Gastroesophageal sphincter (tissue), 4 donors: ENCODE measurements around the gene CLCNKA. TPM values are rescaled to one million over a fixed set of nuclear protein-coding genes. Genes with fewer than 3 reads are reported as not detected.
"Not testable (repeated sequence)": the region's sequence is repeated elsewhere in the genome, so short reads cannot be mapped to it uniquely, and the experiment has no call there.

Experiments
- ATAC-seq: fragments of 150-250 bp; one replicate; pipeline ENCODE4 v1.9.1; 2016; ENCODE audit warnings: mild to moderate bottlenecking, moderate library complexity
- H3K27ac ChIP-seq, 4 donors: fragments of 200-600 bp; sonication (generic) in 3 of 4; 1 replicate in 3 of 4; 2 replicates in 1 of 4; pipeline ENCODE4 v1.5.1; 2016 to 2019
- H3K27me3 ChIP-seq: fragments of 200-600 bp; sonication (generic); one replicate; pipeline ENCODE4 v1.5.1; 2019
- H3K36me3 ChIP-seq, 2 donors: fragments of 200-600 bp; sonication (generic); one replicate each; pipeline ENCODE4 v1.5.1; 2019; ENCODE audit warnings: control low read depth in 1 of 2
- H3K4me1 ChIP-seq, 3 donors: fragments of 200-600 bp; sonication (generic); 1 replicate in 2 of 3; 2 replicates in 1 of 3; pipeline ENCODE4 v1.5.1; 2016 to 2019; ENCODE audit warnings: control low read depth in 2 of 3
- H3K4me3 ChIP-seq, 2 donors: fragments of 200-600 bp; sonication (generic); one replicate each; pipeline ENCODE4 v1.5.1; 2019; ENCODE audit warnings: mild to moderate bottlenecking in 1 of 2, moderate library complexity in 1 of 2
- H3K9me3 ChIP-seq, 3 donors: fragments of 200-600 bp; sonication (generic); one replicate each; pipeline ENCODE4 v1.5.1; 2017 to 2019; ENCODE audit warnings: control low read depth in 2 of 3
- EP300 ChIP-seq: sonication (generic); formaldehyde crosslinking; IDR thresholded peaks from one replicate; pipeline ENCODE4 v1.6.1; 2017; ENCODE audit warnings: antibody characterized with exemption, mild to moderate bottlenecking
- POLR2A ChIP-seq, 2 donors: fragments of 450-650 bp; IDR thresholded peaks; one replicate each; pipeline ENCODE4 v1.6.1; 2017; ENCODE audit warnings: antibody characterized with exemption in 2 of 2, mild to moderate bottlenecking in 2 of 2, moderate library complexity in 1 of 2
- POLR2AphosphoS5 ChIP-seq: sonication (generic); formaldehyde crosslinking; IDR thresholded peaks from one replicate; pipeline ENCODE4 v1.6.1; 2017; ENCODE audit warnings: antibody characterized with exemption
- WGBS, 2 donors: methylation state at CpG; one replicate each; pipeline ENCODE4 v1.1.5; 2018; ENCODE audit warnings: low coverage in 1 of 2; 5-methylcytosine and 5-hydroxymethylcytosine counted together
- total RNA-seq, 4 donors: library from RNA; depleted of rRNA; stranded (reverse); fragments of >200 nt; gene quantifications; one replicate each; pipeline ENCODE4 v1.1.0, GENCODE V29; 2016
- TF ChIP-seq, protein P1 (sequence below), 4 experiments: fragments of 200-600 bp in 2 of 4; fragments of 450-650 bp in 2 of 4; sonication (generic) in 1 of 4; IDR thresholded peaks; one replicate each; pipeline ENCODE4 v1.5.1; 2017 to 2019; ENCODE audit warnings: antibody characterized with exemption in 4 of 4, mild to moderate bottlenecking in 2 of 4, moderate library complexity in 2 of 4

The CLCNKA gene
- total RNA-seq, 4 donors from 2014 or later, result 0.08 to 3.0 (median 0.20) TPM; not detected in 1

DNA sequence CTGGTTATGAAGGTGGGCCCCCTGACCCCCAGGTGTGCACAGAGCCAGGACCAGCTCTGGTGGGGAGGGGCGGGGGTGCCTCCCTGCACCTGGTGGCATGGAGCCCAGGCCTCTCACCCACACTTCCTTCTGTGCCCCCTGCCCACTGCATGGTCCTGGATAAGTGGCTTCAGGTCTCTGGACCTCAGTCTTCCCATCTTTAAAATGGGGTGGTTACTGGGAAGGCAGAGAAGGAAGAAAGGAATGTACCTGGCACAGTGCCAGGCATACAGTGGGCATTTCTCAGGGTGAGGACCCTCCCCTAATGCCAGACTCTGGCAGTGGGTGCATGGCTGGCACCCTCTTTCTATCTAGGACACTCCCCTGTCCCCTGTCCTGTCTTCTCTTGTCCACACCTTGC lies 7.5 kb downstream of the CLCNKA start:
- Histone ChIP-seq H3K36me3 (no peaks in the 10 kb centered on the region), H3K4me1 (peaks cover 0 to 30% (median 15%) of the 10 kb centered on the region in 3 donors), H3K4me3 (no peak overlapping the region), H3K27ac (no peak overlapping the region), H3K9me3 (no peaks in the 10 kb centered on the region), H3K27me3 (no peaks in the 10 kb centered on the region)
- TF ChIP-seq EP300 (no peak), POLR2A (IDR thresholded peaks at IDR 0.05) (no peak), POLR2AphosphoS5 (no peak)
- TF ChIP-seq, protein P1, sequence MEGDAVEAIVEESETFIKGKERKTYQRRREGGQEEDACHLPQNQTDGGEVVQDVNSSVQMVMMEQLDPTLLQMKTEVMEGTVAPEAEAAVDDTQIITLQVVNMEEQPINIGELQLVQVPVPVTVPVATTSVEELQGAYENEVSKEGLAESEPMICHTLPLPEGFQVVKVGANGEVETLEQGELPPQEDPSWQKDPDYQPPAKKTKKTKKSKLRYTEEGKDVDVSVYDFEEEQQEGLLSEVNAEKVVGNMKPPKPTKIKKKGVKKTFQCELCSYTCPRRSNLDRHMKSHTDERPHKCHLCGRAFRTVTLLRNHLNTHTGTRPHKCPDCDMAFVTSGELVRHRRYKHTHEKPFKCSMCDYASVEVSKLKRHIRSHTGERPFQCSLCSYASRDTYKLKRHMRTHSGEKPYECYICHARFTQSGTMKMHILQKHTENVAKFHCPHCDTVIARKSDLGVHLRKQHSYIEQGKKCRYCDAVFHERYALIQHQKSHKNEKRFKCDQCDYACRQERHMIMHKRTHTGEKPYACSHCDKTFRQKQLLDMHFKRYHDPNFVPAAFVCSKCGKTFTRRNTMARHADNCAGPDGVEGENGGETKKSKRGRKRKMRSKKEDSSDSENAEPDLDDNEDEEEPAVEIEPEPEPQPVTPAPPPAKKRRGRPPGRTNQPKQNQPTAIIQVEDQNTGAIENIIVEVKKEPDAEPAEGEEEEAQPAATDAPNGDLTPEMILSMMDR (IDR thresholded peaks at IDR 0.05), result no peak
- no peak for ATAC-seq
- no CpG with 5 or more reads among the region's 1 CpG for WGBS, 2 donors

DNA sequence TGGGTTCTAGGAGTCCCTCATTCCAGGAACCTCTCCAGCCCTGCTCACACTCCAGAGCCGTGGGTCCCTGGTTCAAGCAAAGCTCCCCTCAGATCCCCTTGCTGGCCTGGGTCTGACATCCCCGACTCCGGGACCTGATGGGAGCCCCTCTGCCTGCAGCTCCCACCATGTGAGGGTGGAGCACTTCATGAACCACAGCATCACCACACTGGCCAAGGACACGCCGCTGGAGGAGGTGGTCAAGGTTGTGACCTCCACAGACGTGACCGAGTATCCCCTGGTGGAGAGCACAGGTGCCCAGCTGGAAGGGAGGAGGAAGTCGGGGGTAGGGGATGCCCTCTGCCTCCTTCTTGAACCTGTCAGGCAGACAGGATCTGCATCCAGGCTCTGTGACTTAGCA lies 9.7 kb downstream of the CLCNKA start:
- Histone ChIP-seq H3K4me1 (peaks cover 0 to 25% (median 15%) of the 10 kb centered on the region in 3 donors), H3K4me3 (no peak overlapping the region), H3K36me3 (no peaks in the 10 kb centered on the region), H3K27me3 (no peaks in the 10 kb centered on the region), H3K9me3 (no peaks in the 10 kb centered on the region), H3K27ac (no peak overlapping the region)
- 92% methylated on average over 4 of the region's 8 CpGs; no CpG with 5 or more reads in 1 of the 2 donors for WGBS, 2 donors
- TF ChIP-seq POLR2A (IDR thresholded peaks at IDR 0.05) (no peak), POLR2AphosphoS5 (no peak)
- TF ChIP-seq, protein P1 (IDR thresholded peaks at IDR 0.05), result no peak
- no peak for ATAC-seq

DNA sequence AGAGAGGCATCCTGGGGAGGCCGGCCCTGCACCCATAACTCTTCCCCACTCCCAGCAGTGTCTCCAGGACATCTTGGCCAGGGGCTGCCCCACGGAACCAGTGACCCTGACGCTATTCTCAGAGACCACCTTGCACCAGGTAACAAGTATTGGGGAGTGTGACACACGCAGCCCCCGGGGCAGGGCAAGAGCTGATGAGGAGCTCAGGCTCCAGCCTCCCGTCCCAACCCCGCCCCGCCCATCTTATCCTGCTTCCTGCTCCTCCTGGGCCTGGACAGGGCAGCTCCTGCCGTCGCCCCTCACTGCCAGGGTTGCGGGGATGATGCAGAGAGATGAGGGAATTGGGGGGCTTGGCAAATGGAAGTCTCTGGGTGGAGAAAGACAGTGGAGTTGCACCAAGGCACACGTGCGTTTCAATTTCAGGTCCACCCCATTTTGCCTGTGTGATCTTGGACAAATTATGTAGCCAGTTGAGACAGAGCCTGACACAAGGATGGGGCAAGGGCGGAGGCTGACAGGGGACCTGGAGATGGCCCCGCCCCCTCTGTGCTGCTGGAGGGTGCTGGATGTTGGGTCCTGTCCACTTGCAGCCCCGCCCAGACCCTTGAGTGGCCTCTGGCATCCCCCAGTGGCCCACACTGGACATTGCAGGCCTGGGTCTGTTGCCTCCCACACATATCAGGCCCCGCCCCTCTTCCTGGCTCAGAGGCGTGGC lies 10.7 kb downstream of the CLCNKA start:
- no peaks in the 10 kb centered on the region for H3K27me3 ChIP-seq
- no peaks in the 10 kb centered on the region for H3K36me3 ChIP-seq
- no peak overlapping the region for H3K4me3 ChIP-seq
- TF ChIP-seq, protein P1 (IDR thresholded peaks at IDR 0.05), result peak in 3 of 4 experiments; percentile 98 to 100 (median 100)
- no peak for TF ChIP-seq POLR2AphosphoS5
- WGBS, 2 donors, result 0 to 50% methylated on average over 1 to 7 of the region's 18 CpGs
- H3K27ac ChIP-seq, result no peak overlapping the region
- peak; percentile 94 for ATAC-seq
- peaks cover 0 to 15% (median 6%) of the 10 kb centered on the region in 3 donors for H3K4me1 ChIP-seq
- no peaks in the 10 kb centered on the region for H3K9me3 ChIP-seq

DNA sequence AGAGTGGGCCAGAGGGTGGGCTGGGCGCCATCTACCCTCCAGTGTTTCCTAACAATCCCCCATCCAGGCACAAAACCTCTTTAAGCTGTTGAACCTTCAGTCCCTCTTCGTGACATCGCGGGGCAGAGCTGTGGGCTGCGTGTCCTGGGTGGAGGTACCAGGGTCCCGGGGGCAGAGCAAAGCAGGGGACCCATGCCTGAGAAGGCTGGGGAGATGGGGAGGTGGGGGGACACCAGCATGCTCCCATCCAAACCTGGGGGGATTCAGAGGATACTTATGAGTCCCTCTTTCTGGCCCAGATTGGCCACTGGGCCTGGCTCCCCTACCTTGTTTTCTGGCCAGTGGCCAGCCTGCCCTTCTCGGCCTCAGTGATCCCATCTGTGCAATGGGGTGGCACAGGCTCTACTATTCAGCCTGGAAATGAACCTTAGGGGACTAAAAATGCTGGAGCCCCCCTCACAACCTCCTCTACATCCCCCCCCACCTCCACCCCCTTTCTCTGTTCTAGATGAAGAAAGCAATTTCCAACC lies 11.3 kb downstream of the CLCNKA start:
- H3K9me3 ChIP-seq, H3K27ac ChIP-seq, H3K27me3 ChIP-seq, H3K36me3 ChIP-seq, ATAC-seq, H3K4me3 ChIP-seq: not testable (repeated sequence)
- peaks cover 0 to 15% (median 6%) of the 10 kb centered on the region in 3 donors for H3K4me1 ChIP-seq
- WGBS, 2 donors, result 14% methylated on average over 1 of the region's 7 CpGs; no CpG with 5 or more reads in 1 of the 2 donors

DNA sequence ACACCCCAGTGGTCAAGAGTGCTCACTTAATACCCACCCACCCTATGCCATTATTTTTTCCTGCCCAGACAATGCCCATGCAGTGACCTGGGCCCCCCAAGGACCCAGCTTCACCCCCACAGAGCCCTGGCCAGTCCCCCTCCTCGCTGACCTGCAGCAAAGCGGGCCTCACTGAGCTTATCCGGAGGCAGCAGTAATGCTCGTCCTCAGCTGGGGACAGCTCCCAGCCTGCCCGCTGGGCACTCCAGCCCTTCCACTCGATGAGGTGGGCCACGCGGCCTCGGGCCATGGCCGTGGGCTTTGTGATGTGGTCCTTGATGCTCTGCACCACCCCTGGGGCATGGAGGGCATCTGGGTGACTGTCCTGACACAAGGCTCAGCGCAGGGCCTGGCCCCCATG lies 14.6 kb downstream of the CLCNKA start:
- WGBS, 2 donors, result 100% methylated on average over 2 of the region's 11 CpGs; no CpG with 5 or more reads in 1 of the 2 donors
- not testable (repeated sequence) for ATAC-seq, H3K36me3 ChIP-seq, H3K27me3 ChIP-seq, H3K27ac ChIP-seq, H3K4me3 ChIP-seq, H3K9me3 ChIP-seq
- H3K4me1 ChIP-seq, result peaks cover 0 to 15% (median 6%) of the 10 kb centered on the region in 3 donors

DNA sequence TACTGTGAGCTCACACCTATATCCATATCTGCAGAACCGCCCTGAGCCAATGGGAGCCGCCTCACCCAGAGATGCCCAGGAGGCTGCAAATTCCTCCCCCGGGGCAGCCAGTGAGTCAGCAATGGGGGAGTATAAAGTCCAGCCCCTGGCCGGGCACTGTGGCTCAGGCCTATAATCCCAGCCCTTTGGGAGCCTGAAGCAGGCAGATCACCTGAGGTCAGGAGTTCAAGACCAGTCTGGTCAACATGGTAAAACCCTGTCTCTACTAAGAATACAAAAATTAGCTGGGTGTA lies 16.7 kb downstream of the CLCNKA start:
- Histone ChIP-seq H3K9me3 (no peaks in the 10 kb centered on the region), H3K4me1 (no peaks in the 10 kb centered on the region), H3K36me3 (no peaks in the 10 kb centered on the region), H3K27ac (no peak overlapping the region), H3K4me3 (no peak overlapping the region), H3K27me3 (no peaks in the 10 kb centered on the region)
- ATAC-seq, result no peak
- WGBS, 2 donors, result no CpG with 5 or more reads among the region's 4 CpGs
- TF ChIP-seq EP300, result no peak

DNA sequence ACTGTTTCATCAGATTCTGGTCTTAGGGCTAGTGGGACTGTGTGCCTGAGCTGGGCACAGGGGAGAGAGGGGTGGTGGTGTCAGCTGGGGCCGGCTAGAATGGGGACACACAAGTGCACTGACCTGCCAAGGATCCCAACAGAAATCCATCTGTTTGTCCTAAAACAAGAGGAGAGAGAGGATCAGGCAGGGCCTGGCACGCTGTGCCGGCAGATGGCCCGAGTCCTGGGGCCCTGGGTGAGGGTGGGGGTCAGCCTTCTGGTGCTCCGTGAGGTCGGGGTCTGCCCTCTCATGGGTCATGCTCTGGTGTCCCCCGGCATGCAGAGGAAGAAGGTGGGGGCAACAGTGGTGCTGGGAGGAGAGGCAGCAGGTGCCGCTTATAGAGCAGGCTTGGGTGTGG lies 18.0 kb downstream of the CLCNKA start:
- not testable (repeated sequence) for H3K27me3 ChIP-seq, H3K4me3 ChIP-seq, H3K9me3 ChIP-seq, H3K27ac ChIP-seq, ATAC-seq, H3K4me1 ChIP-seq, H3K36me3 ChIP-seq
- 63% methylated on average over 2 of the region's 8 CpGs; no CpG with 5 or more reads in 1 of the 2 donors for WGBS, 2 donors
